Sigmoid colon (tissue), 7 donors: ENCODE measurements around the gene AKR1E2. TPM values are rescaled to one million over a fixed set of nuclear protein-coding genes. Genes with fewer than 3 reads are reported as not detected.

Experiments used
- DNase-seq: peaks from one replicate; pipeline ENCODE4 v3.0.0-alpha.2; 2019
- H3K27ac ChIP-seq, 4 donors: fragments of 200-600 bp; sonication (generic); one replicate each; pipeline ENCODE4 v1.5.1; 2016 to 2019; ENCODE audit warnings: mild to moderate bottlenecking in 1 of 4
- H3K27me3 ChIP-seq, 3 donors: fragments of 200-600 bp; sonication (generic); one replicate each; pipeline ENCODE4 v1.5.1; 2019; ENCODE audit warnings: mild to moderate bottlenecking in 1 of 3
- H3K36me3 ChIP-seq, 4 donors: fragments of 200-600 bp; sonication (generic); one replicate each; pipeline ENCODE4 v1.5.1; 2016 to 2019
- H3K4me1 ChIP-seq, 4 donors: fragments of 200-600 bp; sonication (generic); one replicate each; pipeline ENCODE4 v1.5.1; 2017 to 2019
- H3K4me3 ChIP-seq, 4 donors: fragments of 200-600 bp; sonication (generic); one replicate each; pipeline ENCODE4 v1.5.1; 2017 to 2019; ENCODE audit warnings: mild to moderate bottlenecking in 2 of 4, moderate library complexity in 1 of 4
- H3K9me3 ChIP-seq, 4 donors: fragments of 200-600 bp in 3 of 4; sonication (generic) in 3 of 4; one replicate each; pipeline versions ENCODE4 v1.5.1 to v1.6.1; 2013 to 2019
- CTCF ChIP-seq, 4 experiments: fragments of 450-650 bp in 3 of 4; fragments of 200-600 bp in 1 of 4; IDR thresholded peaks; one replicate each; pipeline ENCODE4 v1.5.1; 2016 to 2019; ENCODE audit warnings: antibody characterized with exemption in 4 of 4, mild to moderate bottlenecking in 3 of 4, moderate library complexity in 2 of 4
- EP300 ChIP-seq, 4 donors: sonication (generic); formaldehyde crosslinking; IDR thresholded peaks; one replicate each; pipeline ENCODE4 v1.6.1; 2017; ENCODE audit warnings: antibody characterized with exemption in 4 of 4
- POLR2A ChIP-seq, 2 donors: fragments of 450-650 bp; IDR thresholded peaks; one replicate each; pipeline ENCODE4 v1.6.1; 2016; ENCODE audit warnings: antibody characterized with exemption in 2 of 2, mild to moderate bottlenecking in 2 of 2, moderate library complexity in 2 of 2
- POLR2AphosphoS5 ChIP-seq, 4 donors: sonication (generic); formaldehyde crosslinking; IDR thresholded peaks; one replicate each; pipeline ENCODE4 v1.6.1; 2017; ENCODE audit warnings: antibody characterized with exemption in 4 of 4
- WGBS, 2 donors: extraction: QIAGEN DNeasy Blood & Tissue Kit; methylation state at CpG; one replicate each; pipeline ENCODE4 v1.1.7; 2013; 5-methylcytosine and 5-hydroxymethylcytosine counted together
- intact Hi-C: fragments of 100-400 bp; cut with DNase I; formaldehyde crosslinking; loops from one replicate; pipeline ENCODE4 v1.15.1; 2023
- polyA plus RNA-seq, 3 donors: library from polyadenylated mRNA; stranded (reverse); fragments of 200-250 nt; gene quantifications; one replicate each; pipeline ENCODE4 v1.2.3, GENCODE V29; 2013
- total RNA-seq, 4 donors: library from RNA; depleted of rRNA; stranded (reverse); fragments of >200 nt; gene quantifications; one replicate each; pipeline ENCODE4 v1.1.0, GENCODE V29; 2016
- donor health status: healthy with polysubstance abuse.
- donor health status: Bipolar disorder and iron deficiency.
- donor health status: healthy.

AKR1E2 gene
- total and polyA plus RNA-seq, 7 donors = 0.69 to 32.5 (median 13.8) TPM; not detected in 1

GRCh38 chr10:4781955-4782354, 44.1 kb upstream of the AKR1E2 start:
- no peak overlapping the region for H3K4me3 ChIP-seq
- no peaks in the 10 kb centered on the region for H3K27me3 ChIP-seq
- whole genome bisulfite sequencing, 2 donors = 55 to 83% methylated on average over 3 of the region's 3 CpGs
- no peak for TF ChIP-seq CTCF (IDR thresholded peaks at IDR 0.05)
- intact Hi-C loops = no loop called here
- H3K36me3 ChIP-seq = no peaks in the 10 kb centered on the region
- H3K4me1 ChIP-seq = no peaks in the 10 kb centered on the region
- DNase-seq = no peak
- H3K27ac ChIP-seq = no peak overlapping the region
- H3K9me3 ChIP-seq = no peaks in the 10 kb centered on the region

GRCh38 chr10:4784667-4785333, 41.2 kb upstream of the AKR1E2 start:
- no peak for TF ChIP-seq EP300 (IDR thresholded peaks at IDR 0.05)
- no peak for TF ChIP-seq POLR2A (IDR thresholded peaks at IDR 0.05)
- no peak for TF ChIP-seq POLR2AphosphoS5 (IDR thresholded peaks at IDR 0.05)
- TF ChIP-seq CTCF (IDR thresholded peaks at IDR 0.05) = no peak
- H3K27me3 ChIP-seq = no peaks in the 10 kb centered on the region
- no peak overlapping the region for H3K4me3 ChIP-seq
- no peak overlapping the region for H3K27ac ChIP-seq
- intact Hi-C loops = no loop called here
- H3K36me3 ChIP-seq = no peaks in the 10 kb centered on the region
- no peaks in the 10 kb centered on the region for H3K9me3 ChIP-seq
- 68 to 74% methylated on average over 8 of the region's 8 CpGs for WGBS, 2 donors
- H3K4me1 ChIP-seq = no peaks in the 10 kb centered on the region
- no peak for DNase-seq

GRCh38 chr10:4786043-4786839, 39.8 kb upstream of the AKR1E2 start:
- TF ChIP-seq CTCF (IDR thresholded peaks at IDR 0.05) (no peak), POLR2AphosphoS5 (IDR thresholded peaks at IDR 0.05) (no peak), POLR2A (IDR thresholded peaks at IDR 0.05) (no peak), EP300 (IDR thresholded peaks at IDR 0.05) (no peak)
- Histone ChIP-seq H3K27ac (no peak overlapping the region), H3K4me1 (no peaks in the 10 kb centered on the region), H3K36me3 (no peaks in the 10 kb centered on the region), H3K9me3 (no peaks in the 10 kb centered on the region), H3K4me3 (no peak overlapping the region), H3K27me3 (no peaks in the 10 kb centered on the region)
- 67 to 71% methylated on average over 12 of the region's 12 CpGs for WGBS, 2 donors
- intact Hi-C loops = no loop called here
- no peak for DNase-seq

GRCh38 chr10:4790045-4790444, 36.0 kb upstream of the AKR1E2 start:
- TF ChIP-seq POLR2A (IDR thresholded peaks at IDR 0.05) (no peak), CTCF (IDR thresholded peaks at IDR 0.05) (no peak), POLR2AphosphoS5 (IDR thresholded peaks at IDR 0.05) (no peak), EP300 (IDR thresholded peaks at IDR 0.05) (no peak)
- intact Hi-C loops = no loop called here
- H3K27me3 ChIP-seq = no peaks in the 10 kb centered on the region
- no peaks in the 10 kb centered on the region for H3K36me3 ChIP-seq
- no peak overlapping the region for H3K4me3 ChIP-seq
- H3K27ac ChIP-seq = no peak overlapping the region
- 80 to 85% methylated on average over 3 of the region's 3 CpGs for WGBS, 2 donors
- DNase-seq = no peak
- no peaks in the 10 kb centered on the region for H3K4me1 ChIP-seq
- no peaks in the 10 kb centered on the region for H3K9me3 ChIP-seq
